PC-9 (cell line): ENCODE data around the gene CDPF1. TPM values are rescaled to one million over a fixed set of nuclear protein-coding genes. Genes with fewer than 3 reads are reported as not detected.

Experiments
- BruUV-seq: library from RNA; stranded (reverse); fragments of 400-500 nt; replicated peaks from 2 replicates; lab custom pipeline; 2021; lab: Mats Ljungman, UMichigan
- CTCF ChIA-PET: fragments of 300-600 bp; sonication (Branson Sonifier 250); formaldehyde crosslinking; loops from one replicate; lab custom pipeline; 2022; ENCODE audit warnings: antibody characterized with exemption; lab: Charles Lee
- POLR2A ChIA-PET: fragments of 300-600 bp; sonication (Branson Sonifier 250); formaldehyde crosslinking; loops from one replicate; lab custom pipeline; 2022; ENCODE audit warnings: antibody characterized with exemption; ENCODE audit not compliant: unreplicated experiment; lab: Charles Lee
- DNase-seq, 2 experiments: peaks; one replicate each; pipeline versions ENCODE4 v3.0.0 to v3.0.0-alpha.2; 2015 to 2022; ENCODE audit warnings: mixed read lengths in 1 of 2
- H2AFZ ChIP-seq: fragments of 200-600 bp; sonication (generic); 2 replicates; pipeline ENCODE4 v1.8.1; 2017; ENCODE audit warnings: antibody characterized with exemption
- H3F3A ChIP-seq: fragments of 200-600 bp; sonication (generic); 2 replicates; pipeline ENCODE4 v1.8.1; 2017; ENCODE audit warnings: antibody characterized with exemption, mild to moderate bottlenecking, low read depth; ENCODE audit not compliant: insufficient read depth
- H3K27ac ChIP-seq: fragments of 200-600 bp; sonication (generic); 2 replicates; pipeline ENCODE4 v1.6.1; 2016; ENCODE audit warnings: mixed run types
- H3K27me3 ChIP-seq: fragments of 200-600 bp; sonication (generic); 2 replicates; pipeline ENCODE4 v1.6.1; 2016; ENCODE audit warnings: low read depth, mixed run types; ENCODE audit not compliant: insufficient read depth
- H3K36me3 ChIP-seq: fragments of 200-600 bp; sonication (generic); 2 replicates; pipeline ENCODE4 v1.6.1; 2016; ENCODE audit warnings: low read depth, mixed run types
- H3K4me1 ChIP-seq: fragments of 200-600 bp; sonication (generic); replicated peaks from 2 replicates; pipeline ENCODE4 v1.6.1; 2016; ENCODE audit warnings: mixed run types; ENCODE audit not compliant: insufficient read depth
- H3K4me2 ChIP-seq: fragments of 200-600 bp; sonication (generic); 2 replicates; pipeline ENCODE4 v1.6.1; 2017; ENCODE audit warnings: mixed run types
- H3K4me3 ChIP-seq: fragments of 200-600 bp; sonication (generic); 2 replicates; pipeline ENCODE4 v1.6.1; 2016; ENCODE audit warnings: mixed run types
- H3K79me2 ChIP-seq: fragments of 200-600 bp; sonication (generic); 2 replicates; pipeline ENCODE4 v1.6.1; 2017; ENCODE audit warnings: low read depth, mixed run types
- H3K9me2 ChIP-seq: fragments of 200-600 bp; sonication (generic); 2 replicates; pipeline ENCODE4 v1.8.1; 2017; ENCODE audit warnings: mild to moderate bottlenecking; ENCODE audit not compliant: insufficient read depth
- H3K9me3 ChIP-seq: fragments of 200-600 bp; sonication (generic); 2 replicates; pipeline ENCODE4 v1.8.1; 2016; ENCODE audit warnings: low read depth; ENCODE audit not compliant: insufficient read depth
- H4K20me1 ChIP-seq: fragments of 200-600 bp; sonication (generic); 2 replicates; pipeline ENCODE4 v1.8.1; 2017; ENCODE audit not compliant: insufficient read depth
- CTCF ChIP-seq: fragments of 200-600 bp; sonication (generic); conservative IDR thresholded peaks from 2 replicates; pipeline ENCODE4 v1.6.1; 2017; ENCODE audit warnings: mixed run types, antibody characterized with exemption, mild to moderate bottlenecking, moderate library complexity
- EZH2 ChIP-seq: fragments of 200-600 bp; sonication (generic); IDR thresholded peaks from 2 replicates; pipeline ENCODE4 v1.8.0; 2017; ENCODE audit warnings: antibody characterized with exemption, low read depth
- intact Hi-C: fragments of 100-400 bp; cut with micrococcal nuclease; formaldehyde crosslinking; loops from one replicate; pipeline ENCODE4 v1.10.0; 2022; ENCODE audit not compliant: unreplicated experiment
- total RNA-seq: library from RNA; stranded (reverse); gene quantifications from 2 replicates; pipeline ENCODE4 v1.2.3, GENCODE V29; 2021

Gene CDPF1
- total RNA-seq, 1 experiment from 2014 or later, result 16.0 TPM

GRCh38 chr22:46198274-46198673, 51.8 kb downstream of the CDPF1 start:
- H3K36me3 ChIP-seq, result peaks cover 4% of the 10 kb centered on the region
- BruUV-seq, result no TSS peak
- H3K4me1 ChIP-seq, result peaks cover 8% of the 10 kb centered on the region; the same call in 1 of the 2 replicates
- H4K20me1 ChIP-seq, result no peaks in the 10 kb centered on the region
- no peaks in the 10 kb centered on the region for H3K27me3 ChIP-seq
- intact Hi-C loops, result no loop called here
- no peaks in the 10 kb centered on the region for H3K9me3 ChIP-seq
- no peaks in the 10 kb centered on the region for H3K9me2 ChIP-seq
- H3K4me2 ChIP-seq, result no peak overlapping the region
- H3K27ac ChIP-seq, result no peak overlapping the region
- H3K79me2 ChIP-seq, result no peaks in the 10 kb centered on the region
- ChIA-PET POLR2A (interaction anchor here (0.7 kb wide), 1 partner anchor 14 kb away, joined by 7 read pairs; no protein-coding TSS in a partner anchor), CTCF (no interaction called here)
- TF ChIP-seq EZH2 (no peak), CTCF (no peak)
- no peak overlapping the region for H2AFZ ChIP-seq
- DNase-seq, result no peak
- 0 out of 2 replicates have a peak, but pooled peaks cover 4% of the 10 kb centered on the region for H3F3A ChIP-seq
- H3K4me3 ChIP-seq, result no peak overlapping the region

GRCh38 chr22:46196278-46196677, 53.8 kb downstream of the CDPF1 start:
- H3K9me3 ChIP-seq, result no peaks in the 10 kb centered on the region
- H4K20me1 ChIP-seq, result no peaks in the 10 kb centered on the region
- BruUV-seq, result no TSS peak
- H3K4me3 ChIP-seq, result no peak overlapping the region
- ChIA-PET CTCF (no interaction called here), POLR2A (no interaction called here)
- no peak overlapping the region for H2AFZ ChIP-seq
- no peak overlapping the region for H3K27ac ChIP-seq
- no peaks in the 10 kb centered on the region for H3K9me2 ChIP-seq
- H3K79me2 ChIP-seq, result no peaks in the 10 kb centered on the region
- H3F3A ChIP-seq, result no peaks in the 10 kb centered on the region
- H3K36me3 ChIP-seq, result peaks cover 4% of the 10 kb centered on the region; the same call in 1 of the 2 replicates
- TF ChIP-seq EZH2 (no peak), CTCF (no peak)
- H3K4me2 ChIP-seq, result no peak overlapping the region
- H3K27me3 ChIP-seq, result no peaks in the 10 kb centered on the region
- intact Hi-C loops, result no loop called here
- DNase-seq, result no peak
- H3K4me1 ChIP-seq, result peaks cover 8% of the 10 kb centered on the region; the same call in 1 of the 2 replicates

- no peaks in the 10 kb centered on the region for H3K27me3 ChIP-seq
- BruUV-seq, result no TSS peak
- H3K9me2 ChIP-seq, result no peaks in the 10 kb centered on the region
- H3K9me3 ChIP-seq, result no peaks in the 10 kb centered on the region
- H4K20me1 ChIP-seq, result no peaks in the 10 kb centered on the region
- DNase-seq, result no peak
- no peaks in the 10 kb centered on the region for H3F3A ChIP-seq
- no peak overlapping the region for H3K4me3 ChIP-seq
- H3K4me1 ChIP-seq, result peaks cover 8% of the 10 kb centered on the region; the same call in 1 of the 2 replicates
- no peak overlapping the region for H3K27ac ChIP-seq
- no peak overlapping the region for H3K4me2 ChIP-seq
- ChIA-PET CTCF (no interaction called here), POLR2A (no interaction called here)
- TF ChIP-seq EZH2, result no peak
- TF ChIP-seq CTCF, result no peak
- peaks cover 4% of the 10 kb centered on the region; the same call in 1 of the 2 replicates for H3K36me3 ChIP-seq
- intact Hi-C loops, result no loop called here
- no peaks in the 10 kb centered on the region for H3K79me2 ChIP-seq
- no peak overlapping the region for H2AFZ ChIP-seq
Observed at GRCh38 chr22:46195487-46196165, 54.5 kb downstream of the CDPF1 start.

Other genes with a start within 250 kb of the CDPF1 start
- gene PPARA, start 99.8 kb downstream of the CDPF1 start, total RNA-seq, result 43.9 and 48.7 TPM in 2 replicates
- not detected in 2 replicates for gene PKDREJ, start 13.1 kb upstream of the CDPF1 start, total RNA-seq
- gene TTC38, start 17.7 kb upstream of the CDPF1 start, total RNA-seq, result 13.1 and 15.2 TPM in 2 replicates
- gene GTSE1, start 46.6 kb upstream of the CDPF1 start, total RNA-seq, result 51.5 and 64.6 TPM in 2 replicates
- 51.5 and 58.2 TPM in 2 replicates for gene TRMU, start 85.4 kb upstream of the CDPF1 start, total RNA-seq